ENCODE data around the gene COQ10A.
"Not testable (repeated sequence)": the region's sequence is repeated elsewhere in the genome, so short reads cannot be mapped to it uniquely, and the experiment has no call there.

The COQ10A gene

GRCh38 chr12:56266068-56266692 is 562 bp upstream of the COQ10A start:
- in situ Hi-C loops (cut with HindIII; ENCODE audit: low pct_ligation_motif_present, low pct_unique_long_range_greater_than_20kb, low sequenced_read_pairs); DNase-seq: not testable (repeated sequence)

- in situ Hi-C loops (cut with HindIII; ENCODE audit: low pct_ligation_motif_present, low pct_unique_long_range_greater_than_20kb, low sequenced_read_pairs): no loop called here
- DNase-seq: no peak
Observed at GRCh38 chr12:56267443-56268071, 815 bp downstream of the COQ10A start.

GRCh38 chr12:56271031-56271430 is 4.3 kb downstream of the COQ10A start:
- peak; percentile 48 for DNase-seq
- in situ Hi-C loops (cut with HindIII; ENCODE audit: low pct_ligation_motif_present, low pct_unique_long_range_greater_than_20kb, low sequenced_read_pairs): no loop called here

GRCh38 chr12:56272468-56272867 is 5.7 kb downstream of the COQ10A start:
- in situ Hi-C loops (cut with HindIII; ENCODE audit: low pct_ligation_motif_present, low pct_unique_long_range_greater_than_20kb, low sequenced_read_pairs); DNase-seq: not testable (repeated sequence)

GRCh38 chr12:56274299-56274698 is 7.6 kb downstream of the COQ10A start:
- no peak for DNase-seq
- in situ Hi-C loops (cut with HindIII; ENCODE audit: low pct_ligation_motif_present, low pct_unique_long_range_greater_than_20kb, low sequenced_read_pairs): no loop called here

- DNase-seq: no peak
- in situ Hi-C loops (cut with HindIII; ENCODE audit: low pct_ligation_motif_present, low pct_unique_long_range_greater_than_20kb, low sequenced_read_pairs): no loop called here
Observed at GRCh38 chr12:56278905-56279304, 12.2 kb downstream of the COQ10A start.

GRCh38 chr12:56280849-56281248 is 14.1 kb downstream of the COQ10A start:
- DNase-seq: no peak
- in situ Hi-C loops (cut with HindIII; ENCODE audit: low pct_ligation_motif_present, low pct_unique_long_range_greater_than_20kb, low sequenced_read_pairs): no loop called here

- no peak for DNase-seq
- in situ Hi-C loops (cut with HindIII; ENCODE audit: low pct_ligation_motif_present, low pct_unique_long_range_greater_than_20kb, low sequenced_read_pairs): no loop called here
Observed at GRCh38 chr12:56282030-56282429, 15.3 kb downstream of the COQ10A start.

GRCh38 chr12:56282579-56282978 is 15.8 kb downstream of the COQ10A start:
- DNase-seq: no peak
- in situ Hi-C loops (cut with HindIII; ENCODE audit: low pct_ligation_motif_present, low pct_unique_long_range_greater_than_20kb, low sequenced_read_pairs): no loop called here

GRCh38 chr12:56284263-56284662 is 17.5 kb downstream of the COQ10A start:
- DNase-seq; in situ Hi-C loops (cut with HindIII; ENCODE audit: low pct_ligation_motif_present, low pct_unique_long_range_greater_than_20kb, low sequenced_read_pairs): not testable (repeated sequence)

- peak; percentile 60 for DNase-seq
- in situ Hi-C loops (cut with HindIII; ENCODE audit: low pct_ligation_motif_present, low pct_unique_long_range_greater_than_20kb, low sequenced_read_pairs): no loop called here
Observed at GRCh38 chr12:56286044-56286830, 19.5 kb downstream of the COQ10A start.

- in situ Hi-C loops (cut with HindIII; ENCODE audit: low pct_ligation_motif_present, low pct_unique_long_range_greater_than_20kb, low sequenced_read_pairs): no loop called here
- DNase-seq: no peak
Observed at GRCh38 chr12:56288705-56289387, 22.1 kb downstream of the COQ10A start.

- DNase-seq: no peak
- in situ Hi-C loops (cut with HindIII; ENCODE audit: low pct_ligation_motif_present, low pct_unique_long_range_greater_than_20kb, low sequenced_read_pairs): no loop called here
Observed at GRCh38 chr12:56293795-56294194, 27.1 kb downstream of the COQ10A start.

- in situ Hi-C loops (cut with HindIII; ENCODE audit: low pct_ligation_motif_present, low pct_unique_long_range_greater_than_20kb, low sequenced_read_pairs): no loop called here
- no peak for DNase-seq
Observed at GRCh38 chr12:56296295-56296694, 29.6 kb downstream of the COQ10A start.

- in situ Hi-C loops (cut with HindIII; ENCODE audit: low pct_ligation_motif_present, low pct_unique_long_range_greater_than_20kb, low sequenced_read_pairs): no loop called here
- DNase-seq: no peak
Observed at GRCh38 chr12:56297400-56297799, 30.7 kb downstream of the COQ10A start.

GRCh38 chr12:56298828-56299227 is 32.1 kb downstream of the COQ10A start:
- no peak for DNase-seq
- in situ Hi-C loops (cut with HindIII; ENCODE audit: low pct_ligation_motif_present, low pct_unique_long_range_greater_than_20kb, low sequenced_read_pairs): no loop called here

GRCh38 chr12:56299308-56299852 is 32.6 kb downstream of the COQ10A start:
- DNase-seq: no peak
- in situ Hi-C loops (cut with HindIII; ENCODE audit: low pct_ligation_motif_present, low pct_unique_long_range_greater_than_20kb, low sequenced_read_pairs): no loop called here

GRCh38 chr12:56299853-56300643 is 33.3 kb downstream of the COQ10A start, which contains the start of gene CS:
Gene CS, minus strand, starts transcription at chr12:56300330. Its CDS starts 129 bp downstream, at chr12:56300201.
- peak; percentile 100 for DNase-seq
- in situ Hi-C loops (cut with HindIII; ENCODE audit: low pct_ligation_motif_present, low pct_unique_long_range_greater_than_20kb, low sequenced_read_pairs): no loop called here
